Measurements from ENCODE around the gene APOL6. TPM values are rescaled to one million over a fixed set of nuclear protein-coding genes. Genes with fewer than 3 reads are reported as not detected.

Gene APOL6
- total RNA-seq, 2 donors from 2014 or later = not detected

DNA sequence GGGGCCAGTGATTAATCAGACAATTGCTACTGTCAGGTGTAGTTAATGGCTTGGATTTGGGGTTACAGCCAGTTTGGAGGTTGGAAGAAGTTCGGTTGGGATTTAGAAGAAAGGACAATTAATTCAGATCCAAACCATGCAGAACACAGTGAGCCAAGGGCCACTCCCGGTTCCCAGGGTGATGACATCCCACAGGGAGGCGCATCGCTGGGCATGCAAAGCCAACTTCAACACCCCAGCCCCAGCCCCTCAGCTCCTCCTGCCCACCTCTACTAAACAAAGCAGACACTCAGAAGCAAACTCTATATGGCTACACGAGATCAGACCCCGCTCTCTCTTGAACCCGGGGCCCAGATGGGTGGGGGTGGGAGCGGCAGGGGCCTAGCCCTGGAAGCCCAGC lies 41.3 kb upstream of the APOL6 start:
- peaks cover 9% of the 10 kb centered on the region for H3K4me1 Mint-ChIP-seq
- TF ChIP-seq, protein P1, sequence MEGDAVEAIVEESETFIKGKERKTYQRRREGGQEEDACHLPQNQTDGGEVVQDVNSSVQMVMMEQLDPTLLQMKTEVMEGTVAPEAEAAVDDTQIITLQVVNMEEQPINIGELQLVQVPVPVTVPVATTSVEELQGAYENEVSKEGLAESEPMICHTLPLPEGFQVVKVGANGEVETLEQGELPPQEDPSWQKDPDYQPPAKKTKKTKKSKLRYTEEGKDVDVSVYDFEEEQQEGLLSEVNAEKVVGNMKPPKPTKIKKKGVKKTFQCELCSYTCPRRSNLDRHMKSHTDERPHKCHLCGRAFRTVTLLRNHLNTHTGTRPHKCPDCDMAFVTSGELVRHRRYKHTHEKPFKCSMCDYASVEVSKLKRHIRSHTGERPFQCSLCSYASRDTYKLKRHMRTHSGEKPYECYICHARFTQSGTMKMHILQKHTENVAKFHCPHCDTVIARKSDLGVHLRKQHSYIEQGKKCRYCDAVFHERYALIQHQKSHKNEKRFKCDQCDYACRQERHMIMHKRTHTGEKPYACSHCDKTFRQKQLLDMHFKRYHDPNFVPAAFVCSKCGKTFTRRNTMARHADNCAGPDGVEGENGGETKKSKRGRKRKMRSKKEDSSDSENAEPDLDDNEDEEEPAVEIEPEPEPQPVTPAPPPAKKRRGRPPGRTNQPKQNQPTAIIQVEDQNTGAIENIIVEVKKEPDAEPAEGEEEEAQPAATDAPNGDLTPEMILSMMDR (conservative IDR thresholded peaks at IDR 0.05) = no peak
- no peak overlapping the region for H3K4me3 Mint-ChIP-seq
- Histone ChIP-seq H3K9me3 (ENCODE audit: control insufficient read depth, low read length) (no peaks in the 10 kb centered on the region), H3K4me3 (ENCODE audit: low read length) (no peak overlapping the region), H3K27me3 (ENCODE audit: control insufficient read depth, insufficient read depth, low read length, poor library complexity, severe bottlenecking) (no peaks in the 10 kb centered on the region), H3K27ac (ENCODE audit: low read depth, low read length) (no peak overlapping the region), H3K36me3 (ENCODE audit: control insufficient read depth, insufficient read depth, low read length) (no peaks in the 10 kb centered on the region), H3K9ac (ENCODE audit: extremely low read depth, low read length, poor library complexity, severe bottlenecking) (no peak overlapping the region), H3K4me1 (ENCODE audit: control insufficient read depth, insufficient read depth, low read length) (peaks cover 3% of the 10 kb centered on the region)
- no peaks in the 10 kb centered on the region for H3K9me3 Mint-ChIP-seq
- H3K27me3 Mint-ChIP-seq (ENCODE audit: insufficient read depth) = peaks cover 1% of the 10 kb centered on the region
- H3K27ac Mint-ChIP-seq = no peak overlapping the region
- H3K36me3 Mint-ChIP-seq (ENCODE audit: low read depth) = no peaks in the 10 kb centered on the region
- 91 to 100% methylated on average over 2 to 8 of the region's 8 CpGs for WGBS, 2 experiments (ENCODE audit: insufficient coverage in 1 of 2, insufficient read length in 1 of 2)
- DNase-seq = no peak

DNA sequence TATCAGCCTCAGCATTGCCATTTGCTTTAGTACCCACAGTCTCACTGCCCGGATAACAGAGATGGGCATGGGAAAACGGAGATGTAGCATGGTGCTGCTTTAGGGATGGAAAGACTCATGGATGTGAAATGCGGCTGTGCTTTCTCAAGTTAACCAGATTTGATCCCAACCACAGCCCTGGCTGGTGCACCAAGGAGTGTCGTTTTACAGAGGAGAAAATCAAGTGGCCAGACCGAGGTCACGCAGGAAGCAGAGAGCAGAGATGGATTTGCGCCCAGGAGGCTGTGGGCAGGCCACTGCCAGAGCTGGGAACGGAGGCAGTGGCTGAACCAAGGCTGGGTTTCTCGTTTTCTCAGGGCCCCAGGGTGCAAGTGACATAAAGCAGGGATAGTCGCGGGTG lies 40.2 kb upstream of the APOL6 start:
- TF ChIP-seq, protein P1 (conservative IDR thresholded peaks at IDR 0.05) = no peak
- H3K27ac ChIP-seq (ENCODE audit: low read depth, low read length) = no peak overlapping the region
- no peak overlapping the region for H3K27ac Mint-ChIP-seq
- peaks cover 1% of the 10 kb centered on the region for H3K27me3 Mint-ChIP-seq (ENCODE audit: insufficient read depth)
- peaks cover 9% of the 10 kb centered on the region for H3K4me1 Mint-ChIP-seq
- WGBS, 2 experiments (ENCODE audit: insufficient coverage in 1 of 2, insufficient read length in 1 of 2) = 88 to 89% methylated on average over 8 to 11 of the region's 11 CpGs
- no peaks in the 10 kb centered on the region for H3K27me3 ChIP-seq (ENCODE audit: control insufficient read depth, insufficient read depth, low read length, poor library complexity, severe bottlenecking)
- H3K9me3 ChIP-seq (ENCODE audit: control insufficient read depth, low read length) = no peaks in the 10 kb centered on the region
- H3K36me3 Mint-ChIP-seq (ENCODE audit: low read depth) = no peaks in the 10 kb centered on the region
- DNase-seq = no peak
- peaks cover 3% of the 10 kb centered on the region for H3K4me1 ChIP-seq (ENCODE audit: control insufficient read depth, insufficient read depth, low read length)
- no peak overlapping the region for H3K4me3 ChIP-seq (ENCODE audit: low read length)
- H3K9ac ChIP-seq (ENCODE audit: extremely low read depth, low read length, poor library complexity, severe bottlenecking) = no peak overlapping the region
- H3K9me3 Mint-ChIP-seq = no peaks in the 10 kb centered on the region
- no peaks in the 10 kb centered on the region for H3K36me3 ChIP-seq (ENCODE audit: control insufficient read depth, insufficient read depth, low read length)
- no peak overlapping the region for H3K4me3 Mint-ChIP-seq

DNA sequence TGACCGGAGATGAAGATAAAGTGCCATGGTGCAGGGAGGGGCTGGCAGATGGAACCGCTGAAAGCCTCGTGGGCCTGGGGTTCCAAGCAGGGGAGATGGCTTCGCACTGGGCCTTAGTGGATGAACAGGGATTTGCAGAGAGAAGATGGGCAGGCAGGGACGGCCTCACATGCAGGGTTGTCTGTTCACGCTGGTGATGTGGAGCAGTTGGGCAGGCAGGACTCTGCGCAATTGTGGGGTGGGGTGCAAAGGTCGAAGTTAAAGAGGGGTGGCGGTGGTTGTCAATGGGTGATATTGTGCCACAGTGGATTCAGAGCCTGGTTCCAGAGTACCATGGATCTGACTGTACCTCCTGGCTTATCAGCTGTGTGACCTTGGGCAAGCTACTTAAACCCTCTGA lies 39.0 kb upstream of the APOL6 start:
- Histone ChIP-seq H3K4me3 (ENCODE audit: low read length) (no peak overlapping the region), H3K9me3 (ENCODE audit: control insufficient read depth, low read length) (no peaks in the 10 kb centered on the region), H3K27me3 (ENCODE audit: control insufficient read depth, insufficient read depth, low read length, poor library complexity, severe bottlenecking) (no peaks in the 10 kb centered on the region), H3K9ac (ENCODE audit: extremely low read depth, low read length, poor library complexity, severe bottlenecking) (no peak overlapping the region), H3K4me1 (ENCODE audit: control insufficient read depth, insufficient read depth, low read length) (peaks cover 3% of the 10 kb centered on the region), H3K36me3 (ENCODE audit: control insufficient read depth, insufficient read depth, low read length) (no peaks in the 10 kb centered on the region), H3K27ac (ENCODE audit: low read depth, low read length) (no peak overlapping the region)
- no peak overlapping the region for H3K27ac Mint-ChIP-seq
- H3K4me3 Mint-ChIP-seq = no peak overlapping the region
- TF ChIP-seq, protein P1 (conservative IDR thresholded peaks at IDR 0.05) = no peak
- no peaks in the 10 kb centered on the region for H3K9me3 Mint-ChIP-seq
- 90 to 100% methylated on average over 3 to 9 of the region's 9 CpGs for WGBS, 2 experiments (ENCODE audit: insufficient coverage in 1 of 2, insufficient read length in 1 of 2)
- peaks cover 8% of the 10 kb centered on the region for H3K4me1 Mint-ChIP-seq
- no peak for DNase-seq
- H3K27me3 Mint-ChIP-seq (ENCODE audit: insufficient read depth) = peaks cover 1% of the 10 kb centered on the region
- H3K36me3 Mint-ChIP-seq (ENCODE audit: low read depth) = no peaks in the 10 kb centered on the region

Measured in endodermal cell (in vitro differentiated cells).